ENCODE measurements around the gene AP5M1.
"Not testable (repeated sequence)": the region's sequence is repeated elsewhere in the genome, so short reads cannot be mapped to it uniquely, and the experiment has no call there.

AP5M1 gene

GRCh38 chr14:57268161-57269069 is at the start of gene AP5M1, which contains the start of gene EXOC5:
Gene AP5M1 (plus strand): TSS chr14:57268971. CDS start chr14:57269315, 344 bp downstream.
Gene EXOC5 (minus strand): TSS chr14:57268905. CDS start chr14:57268648, 257 bp downstream.
- peak; percentile 87 for DNase-seq

- no peak for DNase-seq
Observed at GRCh38 chr14:57221931-57222330, 46.8 kb upstream of the AP5M1 start.

- DNase-seq = no peak
Observed at GRCh38 chr14:57227083-57227482, 41.7 kb upstream of the AP5M1 start.

GRCh38 chr14:57228320-57228719 is 40.5 kb upstream of the AP5M1 start:
- not testable (repeated sequence) for DNase-seq

GRCh38 chr14:57232006-57232405 is 36.8 kb upstream of the AP5M1 start:
- DNase-seq = no peak

- not testable (repeated sequence) for DNase-seq
Observed at GRCh38 chr14:57240115-57240514, 28.7 kb upstream of the AP5M1 start.

GRCh38 chr14:57243320-57243719 is 25.5 kb upstream of the AP5M1 start:
- DNase-seq = no peak

- DNase-seq = no peak
Observed at GRCh38 chr14:57244106-57244505, 24.7 kb upstream of the AP5M1 start.

- no peak for DNase-seq
Observed at GRCh38 chr14:57245941-57246340, 22.8 kb upstream of the AP5M1 start.

- DNase-seq = no peak
Observed at GRCh38 chr14:57246933-57247657, 21.7 kb upstream of the AP5M1 start.

- no peak for DNase-seq
Observed at GRCh38 chr14:57254884-57255283, 13.9 kb upstream of the AP5M1 start.

- not testable (repeated sequence) for DNase-seq
Observed at GRCh38 chr14:57258221-57258620, 10.6 kb upstream of the AP5M1 start.

GRCh38 chr14:57259672-57260071 is 9.1 kb upstream of the AP5M1 start:
- no peak for DNase-seq

GRCh38 chr14:57261604-57262003 is 7.2 kb upstream of the AP5M1 start:
- DNase-seq = no peak

GRCh38 chr14:57262117-57262516 is 6.7 kb upstream of the AP5M1 start:
- DNase-seq = no peak

GRCh38 chr14:57266065-57266464 is 2.7 kb upstream of the AP5M1 start:
- DNase-seq = no peak

GRCh38 chr14:57273236-57273635 is 4.5 kb downstream of the AP5M1 start:
- no peak for DNase-seq

- DNase-seq = no peak
Observed at GRCh38 chr14:57274551-57274950, 5.8 kb downstream of the AP5M1 start.

GRCh38 chr14:57275023-57275664 is 6.4 kb downstream of the AP5M1 start:
- DNase-seq = no peak

- DNase-seq = no peak
Observed at GRCh38 chr14:57277062-57277461, 8.3 kb downstream of the AP5M1 start.

- no peak for DNase-seq
Observed at GRCh38 chr14:57287745-57288144, 19.0 kb downstream of the AP5M1 start.

GRCh38 chr14:57290751-57291150 is 22.0 kb downstream of the AP5M1 start:
- DNase-seq = no peak
